ENCODE measurements around the gene PAGR1. TPM values are rescaled to one million over a fixed set of nuclear protein-coding genes. Genes with fewer than 3 reads are reported as not detected.
A peak's percentile ranks its signal among the peaks of the same experiment; 100 is the strongest.

PAGR1 gene
- total and polyA plus RNA-seq, 4 donors = 7.3 to 18.7 (median 14.0) TPM

- 68% methylated on average over 25 of the region's 25 CpGs for WGBS
- H3K4me1 ChIP-seq (ENCODE audit: control insufficient read depth in 4 of 4, insufficient read depth in 4 of 4, low read length in 3 of 4) = peaks cover 16 to 56% (median 36%) of the 10 kb centered on the region in 4 donors
- peak overlapping the region; percentile 73 to 88 for H3K27ac ChIP-seq (ENCODE audit: low read depth in 1 of 2, low read length in 2 of 2)
- H3K9ac ChIP-seq (ENCODE audit: low read depth in 1 of 2, low read length in 2 of 2) = peak overlapping the region in 1 of 2 donors; percentile 51
- H3K36me3 ChIP-seq (ENCODE audit: control insufficient read depth in 4 of 4, insufficient read depth in 3 of 4, low read depth in 1 of 4, low read length in 3 of 4) = peaks cover 2 to 10% (median 4%) of the 10 kb centered on the region in 4 donors
- no peak for DNase-seq (ENCODE audit: low spot score)
- no peak for TF ChIP-seq MAX (IDR thresholded peaks at IDR 0.05)
- no peak for TF ChIP-seq FOXA2 (IDR thresholded peaks at IDR 0.05)
- TF ChIP-seq JUND (IDR thresholded peaks at IDR 0.05) = no peak
- no peak for TF ChIP-seq NR2F2 (IDR thresholded peaks at IDR 0.05)
- TF ChIP-seq HNF4A (conservative IDR thresholded peaks at IDR 0.05) = no peak
- no peak for TF ChIP-seq GABPA (IDR thresholded peaks at IDR 0.05 in 1 of 2, conservative IDR thresholded peaks at IDR 0.05 in 1 of 2)
- no peak for TF ChIP-seq EGR1 (IDR thresholded peaks at IDR 0.05; ENCODE audit: low read depth in 2 of 2)
- no peak for TF ChIP-seq ATF3 (IDR thresholded peaks at IDR 0.05)
- no peak for TF ChIP-seq TAF1 (conservative IDR thresholded peaks at IDR 0.05)
- no peak for TF ChIP-seq RXRA (IDR thresholded peaks at IDR 0.05)
- TF ChIP-seq CTCF (IDR thresholded peaks at IDR 0.05; ENCODE audit: low read depth, low read length, missing input control) = no peak
- no peak for TF ChIP-seq REST (IDR thresholded peaks at IDR 0.05)
- TF ChIP-seq RAD21 (IDR thresholded peaks at IDR 0.05) = no peak
- no peak for TF ChIP-seq SP1 (IDR thresholded peaks at IDR 0.05)
- no peak for TF ChIP-seq HNF4G (IDR thresholded peaks at IDR 0.05)
- TF ChIP-seq FOXA1 (IDR thresholded peaks at IDR 0.05) = no peak
- no peak for TF ChIP-seq ZBTB33 (IDR thresholded peaks at IDR 0.05)
- peak overlapping the region in 2 of 3 donors; percentile 14 to 93 for H3K4me3 ChIP-seq (ENCODE audit: low read depth in 1 of 3, low read length in 3 of 3)
- no peaks in the 10 kb centered on the region for H3K9me3 ChIP-seq (ENCODE audit: control insufficient read depth in 4 of 4, low read length in 3 of 4)
- H3K27me3 ChIP-seq (ENCODE audit: control insufficient read depth in 4 of 4, insufficient read depth in 4 of 4, low read length in 3 of 4) = no peaks in the 10 kb centered on the region
Measured at GRCh38 chr16:29808219-29808900, 7.6 kb upstream of the PAGR1 start.

Measured in liver (tissue), 9 donors.